Measurements from ENCODE around the gene DOCK1.

Gene DOCK1

DNA sequence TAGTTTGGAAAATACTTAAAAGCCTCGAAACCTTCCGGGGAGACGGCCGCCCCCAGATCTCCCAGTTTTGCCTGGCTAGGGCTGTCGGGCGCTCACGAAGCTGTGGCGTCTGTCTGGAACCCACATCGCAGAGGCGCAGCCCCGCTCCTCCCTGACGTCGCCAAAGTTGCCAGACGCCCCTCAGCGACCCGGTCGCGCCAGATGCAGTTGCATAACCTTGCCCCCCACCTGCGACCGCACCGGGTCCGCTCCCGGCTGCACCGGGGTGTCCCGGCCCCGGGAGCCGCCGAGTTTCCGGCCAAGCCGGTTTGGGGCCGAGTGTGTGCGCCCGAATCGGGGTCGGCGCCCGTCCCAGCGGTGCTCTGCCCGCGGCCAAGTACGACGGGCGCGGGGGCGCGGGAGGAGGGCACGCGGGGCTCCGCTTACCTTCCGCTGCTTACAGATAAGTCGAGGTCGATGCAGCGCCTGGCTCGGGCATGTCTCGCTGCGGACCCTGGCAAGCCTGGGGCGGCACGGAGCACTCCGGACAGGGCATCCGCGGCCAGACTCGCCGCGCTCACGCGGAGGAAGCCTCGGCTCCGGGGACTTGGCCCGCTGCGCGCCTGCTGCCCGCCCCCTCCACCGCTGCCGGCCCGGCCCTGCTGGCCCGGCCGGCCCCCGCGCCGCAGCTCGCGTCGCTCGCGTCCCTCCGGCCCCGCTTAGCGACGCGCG, 290.5 kb downstream of the DOCK1 start:
- H3K4me1 ChIP-seq (ENCODE audit: insufficient read depth, poor library complexity, severe bottlenecking) = no peaks in the 10 kb centered on the region
- ATAC-seq (ENCODE audit: low read depth) (peak; percentile 53), DNase-seq (ENCODE audit: low spot score) (no peak)
- H3K27ac ChIP-seq (ENCODE audit: poor library complexity, severe bottlenecking) = no peak overlapping the region
- no peak for TF ChIP-seq CTCF (IDR thresholded peaks at IDR 0.05; ENCODE audit: poor library complexity, severe bottlenecking)
- H3K27me3 ChIP-seq (ENCODE audit: insufficient read depth, poor library complexity, severe bottlenecking) = peaks cover 17% of the 10 kb centered on the region
- H3K9me3 ChIP-seq (ENCODE audit: severe bottlenecking) = no peaks in the 10 kb centered on the region
- peak overlapping the region; percentile 34 for H3K4me3 ChIP-seq (ENCODE audit: severe bottlenecking)
- H3K36me3 ChIP-seq (ENCODE audit: low read depth) = no peaks in the 10 kb centered on the region

GRCh38 chr10:127196282-127197153, 291.3 kb downstream of the DOCK1 start, which contains the start of gene INSYN2A:
INSYN2A (minus strand) TSS chr10:127196591; CDS start chr10:127176395, 20,196 bp downstream.
- DNase-seq (ENCODE audit: low spot score) (no peak), ATAC-seq (ENCODE audit: low read depth) (peak; percentile 63)
- Histone ChIP-seq H3K36me3 (ENCODE audit: low read depth) (no peaks in the 10 kb centered on the region), H3K9me3 (ENCODE audit: severe bottlenecking) (no peaks in the 10 kb centered on the region), H3K4me1 (ENCODE audit: insufficient read depth, poor library complexity, severe bottlenecking) (no peaks in the 10 kb centered on the region), H3K27me3 (ENCODE audit: insufficient read depth, poor library complexity, severe bottlenecking) (peaks cover 17% of the 10 kb centered on the region), H3K27ac (ENCODE audit: poor library complexity, severe bottlenecking) (no peak within 1 kb of the TSS), H3K4me3 (ENCODE audit: severe bottlenecking) (peak within 1 kb of the TSS; percentile 34)
- TF ChIP-seq CTCF (IDR thresholded peaks at IDR 0.05; ENCODE audit: poor library complexity, severe bottlenecking) = peak; percentile 3

DNA sequence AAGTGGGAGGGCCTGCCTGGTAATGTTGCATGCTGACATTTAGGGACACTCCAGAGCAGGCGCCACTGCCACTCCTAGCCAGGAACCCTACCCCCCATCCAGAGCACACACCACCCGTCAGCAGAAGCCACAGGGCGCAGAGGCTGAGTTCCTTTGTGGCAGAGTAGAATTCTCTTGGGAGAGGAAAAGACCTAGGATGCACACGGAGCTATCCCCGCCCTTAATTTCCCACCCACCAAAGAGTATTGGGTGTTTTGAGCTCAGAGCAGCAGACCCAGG, 291.9 kb downstream of the DOCK1 start:
- Histone ChIP-seq H3K4me3 (ENCODE audit: severe bottlenecking) (no peak overlapping the region), H3K4me1 (ENCODE audit: insufficient read depth, poor library complexity, severe bottlenecking) (no peaks in the 10 kb centered on the region), H3K27ac (ENCODE audit: poor library complexity, severe bottlenecking) (no peak overlapping the region), H3K27me3 (ENCODE audit: insufficient read depth, poor library complexity, severe bottlenecking) (peaks cover 17% of the 10 kb centered on the region), H3K9me3 (ENCODE audit: severe bottlenecking) (no peaks in the 10 kb centered on the region), H3K36me3 (ENCODE audit: low read depth) (no peaks in the 10 kb centered on the region)
- ATAC-seq (ENCODE audit: low read depth) = no peak
- DNase-seq (ENCODE audit: low spot score) = no peak
- TF ChIP-seq CTCF (IDR thresholded peaks at IDR 0.05; ENCODE audit: poor library complexity, severe bottlenecking) = no peak

DNA sequence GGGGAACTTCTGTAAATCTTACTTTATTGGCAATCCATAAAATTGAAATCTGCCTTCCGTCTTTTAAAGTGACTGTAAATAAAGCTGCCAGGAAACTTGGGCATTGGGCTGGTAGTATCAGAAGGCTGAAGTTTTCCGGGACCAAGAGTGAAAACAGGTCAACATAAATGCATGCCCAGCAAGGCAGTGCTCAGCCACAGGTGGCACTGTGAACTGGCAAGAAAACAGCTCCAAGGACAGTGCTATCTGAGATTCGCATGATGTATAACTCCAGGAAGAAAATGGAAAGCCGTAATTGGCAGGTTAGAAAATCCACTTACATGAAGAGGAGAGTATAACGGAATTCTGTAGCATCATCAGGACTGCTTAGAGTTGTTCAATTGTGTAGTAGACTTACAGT, 293.1 kb downstream of the DOCK1 start:
- no peak overlapping the region for H3K4me3 ChIP-seq (ENCODE audit: severe bottlenecking)
- peak; percentile 7 for TF ChIP-seq CTCF (IDR thresholded peaks at IDR 0.05; ENCODE audit: poor library complexity, severe bottlenecking)
- H3K27ac ChIP-seq (ENCODE audit: poor library complexity, severe bottlenecking) = no peak overlapping the region
- H3K9me3 ChIP-seq (ENCODE audit: severe bottlenecking) = no peaks in the 10 kb centered on the region
- no peak for DNase-seq (ENCODE audit: low spot score)
- ATAC-seq (ENCODE audit: low read depth) = no peak
- no peaks in the 10 kb centered on the region for H3K4me1 ChIP-seq (ENCODE audit: insufficient read depth, poor library complexity, severe bottlenecking)
- H3K36me3 ChIP-seq (ENCODE audit: low read depth) = no peaks in the 10 kb centered on the region
- H3K27me3 ChIP-seq (ENCODE audit: insufficient read depth, poor library complexity, severe bottlenecking) = peaks cover 17% of the 10 kb centered on the region

Data from RWPE2 (cell line).